ENCODE measurements around the gene SHISA9.

- no peak for TF ChIP-seq EP300 (IDR thresholded peaks at IDR 0.05; ENCODE audit: borderline replicate concordance in 1 of 2, low read depth in 1 of 2, low read length in 1 of 2)
- TF ChIP-seq SIN3A (IDR thresholded peaks at IDR 0.05; ENCODE audit: borderline replicate concordance, low read depth, low read length): no peak
- no peak for TF ChIP-seq CTCF (IDR thresholded peaks at IDR 0.05)
- TF ChIP-seq FOXJ3 (CRISPR knock-in tag; IDR thresholded peaks at IDR 0.05): no peak
- TF ChIP-seq EZH2phosphoT487 (IDR thresholded peaks at IDR 0.05; ENCODE audit: borderline replicate concordance, low read depth): no peak
- no peak for TF ChIP-seq RFX5 (IDR thresholded peaks at IDR 0.05; ENCODE audit: low read length)
- TF ChIP-seq GABPA (IDR thresholded peaks at IDR 0.05; ENCODE audit: low read depth): no peak
- no peak for TF ChIP-seq JUND (IDR thresholded peaks at IDR 0.05)
- no peak for TF ChIP-seq REST (IDR thresholded peaks at IDR 0.05; ENCODE audit: low read depth, low read length)
Observed at GRCh38 chr16:13236308-13236707, 334.9 kb downstream of the SHISA9 start.

Measured in SK-N-SH (cell line).